Measurements from ENCODE around the gene TRPM5. TPM values are rescaled to one million over a fixed set of nuclear protein-coding genes. Genes with fewer than 3 reads are reported as not detected.

Gene TRPM5
- total and polyA plus RNA-seq, 4 donors = 0.05 TPM; not detected in 3

GRCh38 chr11:2468363-2469235 lies 24.3 kb upstream of the TRPM5 start:
- Histone ChIP-seq H3K4me3 (ENCODE audit: low read depth in 1 of 3, low read length in 3 of 3) (no peak overlapping the region), H3K4me1 (ENCODE audit: control insufficient read depth in 4 of 4, insufficient read depth in 4 of 4, low read length in 3 of 4) (no peaks in the 10 kb centered on the region), H3K9me3 (ENCODE audit: control insufficient read depth in 4 of 4, low read length in 3 of 4) (no peaks in the 10 kb centered on the region), H3K9ac (ENCODE audit: low read depth in 1 of 2, low read length in 2 of 2) (no peak overlapping the region), H3K36me3 (ENCODE audit: control insufficient read depth in 4 of 4, insufficient read depth in 3 of 4, low read depth in 1 of 4, low read length in 3 of 4) (no peaks in the 10 kb centered on the region), H3K27ac (ENCODE audit: low read depth in 1 of 2, low read length in 2 of 2) (no peak overlapping the region), H3K27me3 (ENCODE audit: control insufficient read depth in 4 of 4, insufficient read depth in 4 of 4, low read length in 3 of 4) (no peaks in the 10 kb centered on the region)
- TF ChIP-seq YY1 (IDR thresholded peaks at IDR 0.05) = no peak
- TF ChIP-seq SP1 (IDR thresholded peaks at IDR 0.05) = no peak
- TF ChIP-seq TAF1 (conservative IDR thresholded peaks at IDR 0.05) = no peak
- TF ChIP-seq MAX (IDR thresholded peaks at IDR 0.05) = no peak
- no peak for TF ChIP-seq HNF4G (IDR thresholded peaks at IDR 0.05)
- TF ChIP-seq HNF4A (conservative IDR thresholded peaks at IDR 0.05) = no peak
- no peak for TF ChIP-seq RAD21 (IDR thresholded peaks at IDR 0.05)
- TF ChIP-seq CTCF (IDR thresholded peaks at IDR 0.05; ENCODE audit: low read depth, low read length, missing input control) = no peak
- no peak for TF ChIP-seq REST (IDR thresholded peaks at IDR 0.05)
- TF ChIP-seq FOXA1 (IDR thresholded peaks at IDR 0.05) = no peak
- no peak for TF ChIP-seq ZBTB33 (IDR thresholded peaks at IDR 0.05)
- TF ChIP-seq JUND (IDR thresholded peaks at IDR 0.05) = no peak
- TF ChIP-seq EGR1 (IDR thresholded peaks at IDR 0.05; ENCODE audit: low read depth in 2 of 2) = no peak
- no peak for TF ChIP-seq ATF3 (IDR thresholded peaks at IDR 0.05)
- TF ChIP-seq FOXA2 (IDR thresholded peaks at IDR 0.05) = no peak
- WGBS = 76% methylated on average over 21 of the region's 21 CpGs
- peak; percentile 27 for DNase-seq (ENCODE audit: low spot score)

Data from liver (tissue), 9 donors.